Left forelimb (tissue), 1 donor: ENCODE results near the gene RNASEH1.
A peak's percentile ranks its signal among the peaks of the same experiment; 100 is the strongest.
"Not testable (repeated sequence)": the region's sequence is repeated elsewhere in the genome, so short reads cannot be mapped to it uniquely, and the experiment has no call there.

Experiments
- DNase-seq: peaks from one replicate; pipeline ENCODE4 v3.0.0-alpha.2; 2018; ENCODE audit warnings: low spot score

The RNASEH1 gene

DNA sequence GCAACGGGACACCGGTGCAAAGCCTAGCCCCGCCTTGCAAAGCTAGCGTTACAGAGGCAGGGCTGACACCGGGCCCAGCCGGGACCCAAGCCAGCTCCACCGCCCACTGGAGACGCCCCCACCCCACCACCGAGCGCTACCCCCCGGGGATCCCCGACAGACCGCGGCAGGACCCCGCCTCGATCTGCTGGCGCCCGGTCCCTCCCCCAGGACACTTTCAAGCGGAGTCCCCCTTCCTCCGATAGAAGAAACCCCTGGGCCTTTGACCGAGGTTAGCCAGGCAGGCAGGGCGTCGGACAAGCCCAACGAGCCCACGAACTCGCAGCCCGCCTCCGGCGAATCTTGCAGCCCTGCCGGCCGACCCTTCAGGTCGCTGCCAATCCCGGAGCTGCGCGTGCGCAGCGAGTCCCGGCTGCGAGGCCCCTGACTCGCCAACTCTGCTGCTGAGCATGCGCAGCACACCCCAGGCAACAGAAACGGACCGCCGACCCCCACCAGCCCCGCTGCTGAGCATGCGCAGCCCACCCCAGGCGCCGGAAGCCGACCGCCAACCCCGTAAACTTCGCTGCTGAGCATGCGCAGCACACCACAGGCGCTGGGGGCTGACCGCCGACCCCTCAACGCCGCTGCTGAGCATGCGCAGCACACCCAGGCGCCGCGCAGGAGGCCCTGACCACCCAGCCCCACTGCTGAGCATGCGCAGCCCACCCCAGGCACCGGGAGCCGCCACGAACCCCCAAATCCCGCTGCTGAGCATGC is 39.5 kb downstream of the RNASEH1 start:
- DNase-seq = peak; percentile 100

DNA sequence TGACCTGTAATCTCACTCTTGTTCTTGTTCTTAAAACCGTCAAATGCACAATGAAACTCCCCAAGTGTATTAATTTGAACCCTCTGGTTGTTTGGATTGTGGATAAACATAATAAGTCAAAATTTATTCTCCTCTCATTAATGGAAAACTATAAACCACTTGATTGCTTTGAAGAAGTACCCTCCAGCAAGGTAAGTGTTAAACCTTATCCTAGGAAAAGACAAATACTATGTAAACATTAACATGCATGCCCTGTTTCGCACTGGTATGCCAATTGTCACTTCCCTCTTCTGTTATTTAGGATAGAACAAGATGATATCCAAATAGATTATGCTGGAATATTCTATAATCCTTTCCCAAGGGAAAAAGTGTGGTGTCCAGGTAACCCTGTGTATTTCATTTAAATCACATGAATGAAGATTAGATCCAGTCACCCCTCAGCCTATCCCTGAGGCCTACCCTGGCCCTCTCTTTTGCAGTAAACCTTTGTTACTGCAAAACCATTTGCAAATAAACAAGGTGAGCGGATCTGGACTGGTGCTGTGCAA is 40.1 kb downstream of the RNASEH1 start:
- DNase-seq = no peak

DNA sequence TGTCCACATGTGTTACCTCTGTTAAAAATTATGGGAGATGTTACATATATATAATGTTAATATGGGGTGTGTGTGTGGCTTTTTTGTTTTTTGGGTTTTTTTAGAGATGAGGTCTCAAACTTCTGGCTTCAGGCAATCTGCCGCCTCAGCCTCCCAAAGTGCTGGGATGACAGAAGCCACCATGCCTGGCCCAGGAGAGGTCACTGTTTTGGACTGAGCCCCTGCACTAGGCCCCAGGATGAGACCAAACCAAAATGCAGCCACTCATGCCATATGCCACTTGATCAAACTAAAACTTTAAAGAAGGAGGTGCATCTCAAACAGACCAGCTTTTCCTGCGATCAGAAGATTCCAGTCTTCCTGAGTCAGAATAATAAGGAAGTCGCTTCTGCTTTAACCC is 41.3 kb downstream of the RNASEH1 start:
- DNase-seq = no peak

DNA sequence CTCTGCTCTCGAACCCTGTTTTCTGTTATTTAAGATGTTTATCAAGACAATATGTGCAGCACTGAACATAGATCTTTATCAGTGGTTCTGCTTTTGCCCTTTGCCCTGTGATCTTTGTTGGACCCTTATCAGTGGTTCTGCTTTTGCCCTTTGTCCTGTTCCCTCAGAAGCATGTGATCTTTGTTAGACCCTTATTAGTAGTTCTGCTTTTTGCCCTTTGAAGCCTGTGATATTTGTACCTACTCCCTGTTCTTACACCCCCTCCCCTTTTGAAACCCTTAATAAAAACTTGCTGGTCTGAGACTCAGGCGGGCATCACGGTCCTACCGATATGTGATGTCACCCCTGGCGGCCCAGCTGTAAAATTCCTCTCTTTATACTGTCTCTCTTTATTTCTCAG is 42.7 kb downstream of the RNASEH1 start:
- not testable (repeated sequence) for DNase-seq

DNA sequence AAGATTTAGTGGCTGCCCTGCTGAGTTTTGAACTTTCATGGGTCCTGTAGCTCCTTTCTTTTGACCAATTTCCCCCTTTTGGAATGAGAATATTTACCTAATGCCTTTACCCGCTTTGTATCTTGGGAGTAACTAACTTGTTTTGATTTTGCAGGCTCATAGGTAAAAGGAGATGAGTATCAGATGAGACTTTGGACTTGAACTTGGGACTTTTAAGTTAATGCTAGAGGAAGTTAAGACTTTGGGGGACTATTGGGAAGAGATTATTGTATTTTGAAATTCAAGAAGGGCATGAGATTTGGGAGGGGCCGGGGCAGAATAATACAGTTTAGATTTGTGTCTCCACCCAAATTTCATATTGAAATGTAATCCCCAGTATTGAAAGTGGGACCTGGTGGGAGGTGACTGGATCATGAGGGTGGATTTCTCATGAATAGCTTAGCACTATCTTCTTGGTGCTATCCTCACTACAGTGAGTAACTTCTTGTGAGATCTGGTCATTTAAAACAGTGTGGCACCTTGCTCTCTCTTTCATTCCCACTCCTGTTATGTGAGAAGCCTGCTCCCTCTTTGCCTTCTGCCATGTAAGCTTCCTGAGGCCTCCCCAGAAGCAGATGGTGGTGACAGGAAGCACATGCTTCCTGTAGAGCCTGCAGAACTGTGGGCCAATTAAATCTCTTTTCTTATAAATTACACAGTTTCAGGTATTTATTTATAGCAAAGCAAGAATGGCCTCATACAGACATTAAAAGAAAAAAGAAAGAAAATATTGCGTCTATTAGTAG is 44.9 kb downstream of the RNASEH1 start:
- DNase-seq = no peak

DNA sequence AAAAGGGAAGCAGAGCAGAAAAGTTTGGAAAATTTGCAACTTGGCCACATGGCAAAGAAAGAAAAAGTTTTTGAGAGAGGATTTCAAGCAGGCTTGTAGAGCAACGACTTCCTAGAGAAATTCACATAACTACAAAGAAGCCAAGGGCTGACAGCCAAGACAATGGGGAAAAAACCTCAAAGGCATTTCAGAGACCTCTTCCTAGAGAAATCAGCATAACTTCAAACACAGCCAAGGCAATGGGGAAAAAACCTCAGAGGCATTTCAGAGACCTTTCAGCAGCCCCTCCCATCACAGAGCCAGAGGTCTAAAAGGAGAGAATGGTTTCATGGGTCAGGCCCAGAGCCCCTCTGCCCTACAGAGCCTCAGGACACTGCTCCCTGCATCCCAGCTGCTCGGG is 46.0 kb downstream of the RNASEH1 start:
- no peak for DNase-seq

DNA sequence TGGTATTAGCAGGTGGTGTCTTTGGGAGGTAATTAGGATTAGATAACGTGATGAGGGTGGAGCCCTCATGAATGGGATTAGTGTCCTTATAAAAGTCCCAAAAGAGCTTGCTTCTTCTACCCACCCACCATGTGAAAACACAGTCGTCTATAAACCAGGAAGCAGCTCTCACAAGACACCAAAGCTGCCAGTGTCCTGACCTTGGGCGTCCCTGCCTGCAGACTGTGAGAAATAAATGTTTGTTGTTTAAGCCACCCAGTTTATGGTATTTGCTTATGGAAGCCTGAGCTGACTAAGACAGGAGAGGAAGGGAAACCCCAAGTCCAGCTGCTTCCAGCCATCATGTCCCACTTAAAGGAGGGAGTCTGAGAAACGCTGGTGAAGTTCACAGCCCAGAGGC is 52.4 kb downstream of the RNASEH1 start:
- DNase-seq = no peak

DNA sequence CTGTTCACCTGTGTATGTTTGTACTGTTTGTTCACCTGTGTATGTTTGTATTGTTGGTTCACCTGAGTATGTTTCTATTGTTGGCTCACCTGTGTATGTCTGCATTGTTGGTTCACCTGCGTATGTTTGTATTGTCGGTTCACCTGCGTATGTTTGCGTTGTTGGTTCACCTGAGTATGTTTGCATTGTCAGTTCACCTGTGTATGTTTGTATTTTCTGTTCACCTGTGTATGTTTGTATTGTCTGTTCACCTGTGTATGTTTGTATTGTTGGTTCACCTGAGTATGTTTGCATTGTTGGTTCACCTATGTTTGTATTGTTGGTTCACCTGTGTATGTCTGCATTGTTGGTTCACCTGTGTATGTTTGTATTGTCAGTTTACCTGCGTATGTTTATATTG is 53.4 kb downstream of the RNASEH1 start:
- DNase-seq = no peak

DNA sequence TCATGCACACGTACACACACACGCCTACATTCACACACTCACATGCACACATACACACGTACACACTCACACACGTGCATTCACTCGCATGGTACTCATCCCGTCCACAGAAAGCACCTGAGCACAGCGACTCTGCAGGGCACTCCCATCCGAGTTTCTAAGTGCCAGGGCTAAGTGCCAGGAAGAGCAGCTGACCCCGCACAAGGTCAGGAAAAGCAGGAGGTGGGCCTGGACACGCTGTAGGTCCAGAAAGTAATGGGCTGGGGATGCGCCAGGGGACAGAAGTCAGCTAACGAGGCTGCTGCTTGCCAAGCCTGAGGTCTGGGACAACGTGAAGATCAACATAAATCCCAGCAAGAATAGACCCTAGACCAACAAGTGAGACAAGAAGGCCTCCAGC is 54.6 kb downstream of the RNASEH1 start:
- DNase-seq = no peak

DNA sequence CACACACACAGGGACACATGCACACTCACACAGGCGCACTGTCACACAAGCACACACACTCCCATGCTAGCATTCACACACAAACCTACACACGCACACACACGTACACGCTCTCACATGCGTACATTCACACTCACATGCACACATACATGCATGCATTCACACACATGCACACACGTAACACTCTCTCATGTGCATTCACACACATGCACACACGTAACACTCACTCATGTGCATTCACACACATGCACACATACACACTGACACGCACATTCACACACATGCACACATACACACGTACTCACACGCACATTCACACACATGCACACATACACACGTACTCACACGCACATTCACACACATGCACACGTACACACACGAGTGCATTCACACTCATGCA is 55.1 kb downstream of the RNASEH1 start:
- no peak for DNase-seq

DNA sequence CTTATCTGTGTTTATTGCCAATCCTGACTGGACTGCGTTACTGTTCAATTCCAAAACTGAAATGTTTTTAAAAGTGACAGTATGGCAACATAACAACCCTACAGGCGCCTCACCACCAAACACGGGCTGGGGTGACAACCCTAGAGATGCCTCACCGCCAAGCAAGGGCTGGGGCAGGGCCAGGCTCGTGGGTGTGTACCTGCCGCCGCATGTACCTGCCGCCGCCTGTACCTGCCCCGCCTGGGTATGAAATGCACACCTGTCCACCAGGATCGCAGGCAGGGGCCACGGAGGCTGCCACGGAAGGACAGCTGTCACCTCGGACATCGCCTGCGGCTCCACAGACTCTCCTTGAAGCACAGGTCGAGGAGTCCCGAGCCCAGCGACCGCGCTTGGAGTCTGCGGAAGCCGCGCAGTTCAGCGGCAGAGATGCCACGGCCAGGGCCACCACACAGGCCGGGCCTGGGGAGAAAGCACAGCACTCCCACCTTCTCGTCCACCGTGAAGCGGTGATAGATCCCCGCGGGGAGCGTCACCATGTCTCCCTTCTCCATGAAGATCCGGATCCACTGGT is 57.7 kb downstream of the RNASEH1 start:
- DNase-seq = no peak

DNA sequence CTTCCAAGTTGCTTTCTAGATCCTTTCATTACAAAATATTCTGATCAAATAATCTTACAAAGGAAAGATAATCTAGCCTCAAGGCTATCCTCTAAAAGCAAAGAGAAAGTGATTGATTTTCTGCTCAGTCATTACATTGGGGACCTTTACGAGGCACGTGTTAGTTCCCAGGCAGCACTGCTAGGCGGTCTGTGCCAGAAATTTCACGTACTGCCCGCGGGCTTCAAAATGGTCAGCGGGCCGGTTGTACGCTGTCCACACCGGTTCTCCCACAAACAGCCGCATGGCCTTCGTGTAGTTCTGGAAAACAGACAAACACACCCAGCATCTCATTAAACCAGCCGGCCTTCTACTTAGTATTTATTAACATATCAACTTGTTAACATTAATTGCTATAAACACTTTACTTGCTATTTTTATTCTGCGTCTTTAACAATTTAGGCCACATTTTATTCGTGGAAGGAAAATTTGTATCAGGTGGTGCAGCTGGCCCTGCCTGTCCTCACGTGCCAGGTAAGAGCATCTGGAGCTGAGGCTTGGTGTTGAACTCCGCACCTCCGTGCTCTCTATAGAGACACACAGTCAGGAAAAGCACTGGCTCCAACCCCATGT is 59.2 kb downstream of the RNASEH1 start:
- DNase-seq = no peak

DNA sequence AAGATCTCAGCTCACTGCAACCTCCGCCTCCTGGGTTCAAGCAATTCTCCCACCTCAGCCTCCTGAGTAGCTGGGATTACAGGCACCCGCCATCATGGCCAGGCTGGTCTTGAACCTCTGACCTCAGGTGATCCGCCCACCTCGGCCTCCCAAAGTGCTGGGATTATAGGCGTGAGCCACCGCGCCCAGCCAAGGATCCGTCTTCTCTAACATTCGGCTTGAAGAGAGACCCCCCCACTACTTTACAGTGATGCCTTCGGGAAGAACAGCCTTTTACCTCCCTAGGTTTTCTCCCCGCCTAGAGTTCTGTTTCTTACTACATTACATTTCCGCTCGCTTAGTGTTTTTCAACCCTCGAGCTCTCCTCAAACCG is 61.4 kb downstream of the RNASEH1 start:
- not testable (repeated sequence) for DNase-seq
